DOHH2 (cell line): Measurements from ENCODE around the gene LRMDA.

Experiments
- EZH2phosphoT487 ChIP-seq: fragments of 200-600 bp; sonication (generic); IDR thresholded peaks from 2 replicates; pipeline ENCODE4 v1.6.1; 2017; ENCODE audit warnings: borderline replicate concordance, mild to moderate bottlenecking, antibody characterized with exemption, low read length, moderate library complexity, mixed read lengths
- TF ChIP-seq, protein P1 (sequence below): fragments of 200-600 bp; sonication (generic); IDR thresholded peaks from one replicate; pipeline ENCODE4 v1.5.1; 2014; ENCODE audit warnings: antibody characterized with exemption, mild to moderate bottlenecking, low read depth, low read length; ENCODE audit not compliant: poor library complexity, severe bottlenecking

DNA sequence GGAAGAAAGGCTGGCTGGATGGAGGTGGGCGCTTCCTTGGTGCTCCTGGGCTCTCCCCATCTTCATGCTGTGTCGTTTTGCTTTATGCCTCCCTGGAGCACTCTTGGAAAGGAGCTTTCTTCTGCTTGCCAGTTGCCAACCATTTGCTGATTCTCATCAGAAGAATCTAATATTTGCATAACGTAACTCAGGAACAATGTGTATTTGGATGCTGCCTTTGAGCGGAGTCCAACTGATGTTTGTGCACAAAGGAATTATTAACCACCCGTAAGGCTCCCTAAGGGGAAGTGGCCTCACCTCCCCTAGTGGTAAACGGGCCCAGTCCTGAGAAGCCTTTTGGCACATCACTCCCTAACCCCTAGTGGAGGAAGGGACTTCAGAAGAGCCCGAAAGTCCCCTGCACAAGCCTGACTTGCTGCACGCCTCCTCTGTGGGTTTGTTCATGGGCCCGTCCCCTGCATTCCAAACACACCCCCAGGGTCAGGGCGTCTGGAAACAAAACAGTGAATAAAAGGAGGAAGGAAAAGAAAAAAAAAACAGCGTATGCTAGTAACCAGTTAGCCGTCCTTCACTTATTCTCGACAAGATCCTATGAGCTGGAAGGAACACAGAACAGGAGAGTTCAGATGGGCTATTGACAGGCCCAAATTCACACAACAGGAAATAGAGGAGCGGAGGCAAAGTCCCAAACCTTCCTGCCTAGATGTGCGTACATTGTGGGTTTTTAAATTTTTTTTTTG lies 602.2 kb downstream of the LRMDA start:
- TF ChIP-seq, protein P1, sequence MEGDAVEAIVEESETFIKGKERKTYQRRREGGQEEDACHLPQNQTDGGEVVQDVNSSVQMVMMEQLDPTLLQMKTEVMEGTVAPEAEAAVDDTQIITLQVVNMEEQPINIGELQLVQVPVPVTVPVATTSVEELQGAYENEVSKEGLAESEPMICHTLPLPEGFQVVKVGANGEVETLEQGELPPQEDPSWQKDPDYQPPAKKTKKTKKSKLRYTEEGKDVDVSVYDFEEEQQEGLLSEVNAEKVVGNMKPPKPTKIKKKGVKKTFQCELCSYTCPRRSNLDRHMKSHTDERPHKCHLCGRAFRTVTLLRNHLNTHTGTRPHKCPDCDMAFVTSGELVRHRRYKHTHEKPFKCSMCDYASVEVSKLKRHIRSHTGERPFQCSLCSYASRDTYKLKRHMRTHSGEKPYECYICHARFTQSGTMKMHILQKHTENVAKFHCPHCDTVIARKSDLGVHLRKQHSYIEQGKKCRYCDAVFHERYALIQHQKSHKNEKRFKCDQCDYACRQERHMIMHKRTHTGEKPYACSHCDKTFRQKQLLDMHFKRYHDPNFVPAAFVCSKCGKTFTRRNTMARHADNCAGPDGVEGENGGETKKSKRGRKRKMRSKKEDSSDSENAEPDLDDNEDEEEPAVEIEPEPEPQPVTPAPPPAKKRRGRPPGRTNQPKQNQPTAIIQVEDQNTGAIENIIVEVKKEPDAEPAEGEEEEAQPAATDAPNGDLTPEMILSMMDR, result no peak
- no peak for TF ChIP-seq EZH2phosphoT487
